Activated naive CD4-positive, alpha-beta T cell treated with anti-CD3 and anti-CD28 coated beads, Interleukin-2, amount 50 U/mL, for 16 hours (primary cell): ENCODE measurements around the gene BEND6.

Source experiments
- DNase-seq: peaks from one replicate; pipeline ENCODE4 v3.0.0-alpha.2; 2020

BEND6 gene

DNA sequence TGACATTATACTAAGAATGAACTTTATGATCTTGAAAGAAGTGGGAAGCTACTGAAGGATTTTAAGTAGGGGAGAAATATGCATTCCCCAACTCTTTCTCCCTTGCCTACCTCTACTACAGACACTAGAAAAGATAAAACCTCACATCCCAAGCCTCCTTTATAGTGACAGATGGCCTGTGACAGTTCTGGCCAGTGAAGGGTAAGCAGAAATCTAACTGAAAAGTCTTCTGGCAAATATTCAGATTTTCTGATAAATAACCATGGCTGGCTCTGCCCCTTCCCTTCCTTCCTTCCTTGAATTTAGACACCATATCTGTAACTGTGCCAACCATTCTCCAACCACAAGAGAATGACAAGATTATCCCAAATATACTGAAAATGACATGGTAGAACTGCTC, 10.2 kb upstream of the BEND6 start:
- no peak for DNase-seq

DNA sequence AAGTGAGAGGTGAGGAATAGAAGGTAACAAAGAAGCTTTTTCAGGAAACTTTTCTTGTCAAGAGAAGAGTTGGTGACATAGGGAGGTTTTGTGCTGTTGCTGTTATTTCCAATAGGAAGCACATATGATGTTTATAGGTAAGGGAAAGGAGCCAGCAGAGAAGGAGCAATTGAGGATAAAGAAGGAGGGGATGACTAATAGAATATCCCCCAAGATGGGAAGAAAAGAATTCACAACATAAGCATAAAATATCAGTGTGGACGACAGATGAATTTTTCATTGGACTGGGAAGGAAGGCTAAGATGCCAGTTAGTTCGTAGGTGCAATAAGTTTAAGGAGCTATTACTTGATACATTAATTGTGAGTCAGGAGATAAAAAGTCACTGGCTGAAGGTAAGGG, 8.5 kb upstream of the BEND6 start:
- DNase-seq, result no peak

DNA sequence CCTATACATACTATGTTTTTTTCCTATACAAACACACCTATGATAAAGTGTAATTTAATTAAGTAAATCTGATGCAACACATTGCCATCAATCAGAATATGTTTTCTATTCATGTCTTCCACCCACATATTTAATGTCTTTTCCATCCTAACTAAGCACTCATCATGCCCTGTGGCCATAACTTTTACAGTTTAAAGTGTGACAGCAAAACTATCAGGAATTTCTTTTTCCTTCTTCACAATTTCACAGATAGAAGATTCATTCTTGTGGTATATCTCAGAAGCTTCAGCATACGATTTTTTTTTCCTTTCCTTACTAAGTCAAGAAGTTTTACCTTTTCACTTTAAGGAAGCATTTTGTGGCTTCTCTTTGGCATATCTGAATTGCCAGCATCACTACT, 7.0 kb upstream of the BEND6 start:
- no peak for DNase-seq

DNA sequence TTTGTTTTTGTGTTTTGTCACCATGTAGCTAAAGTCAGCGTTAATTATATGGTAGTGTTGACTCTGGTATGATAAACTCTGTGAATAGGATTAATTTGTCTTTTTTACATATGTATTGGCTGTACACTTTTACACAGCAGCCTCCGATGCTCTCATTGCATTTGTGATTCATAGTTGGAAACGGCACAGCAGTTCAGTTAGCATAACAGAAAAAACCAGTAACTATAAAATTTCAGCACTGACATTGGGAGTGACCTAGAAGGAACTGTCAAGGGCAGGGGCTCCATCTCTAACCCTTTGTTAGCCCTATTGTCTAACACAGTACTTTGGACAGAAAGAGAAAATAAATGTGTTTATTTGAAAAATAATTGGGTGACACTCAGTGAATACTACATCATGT, 5.6 kb upstream of the BEND6 start:
- DNase-seq, result no peak

DNA sequence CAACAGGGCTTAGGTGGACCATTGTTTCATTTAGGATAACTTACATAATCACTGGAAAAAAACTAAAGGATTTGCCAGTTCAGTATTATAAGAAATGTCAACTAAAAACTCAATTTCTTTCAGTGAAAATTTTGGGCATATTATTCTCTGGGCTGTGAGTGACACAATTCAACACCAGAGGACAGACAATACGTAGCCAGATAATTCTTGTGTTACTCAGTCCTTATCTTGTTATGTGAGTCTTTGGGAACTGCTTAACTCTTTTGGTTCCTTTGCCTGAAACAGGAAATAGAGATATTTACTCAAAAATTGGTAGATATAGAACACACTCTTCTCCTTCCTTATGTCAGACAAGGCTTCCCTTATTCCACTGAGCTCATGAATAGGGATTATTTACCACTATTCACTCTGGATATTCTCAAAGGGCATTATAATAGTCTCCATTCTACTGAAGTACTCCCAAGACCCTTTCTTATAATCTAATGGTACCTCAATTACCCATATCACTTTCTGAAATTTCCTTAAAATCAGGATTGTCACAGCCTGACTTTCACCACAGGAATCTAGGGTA, 4.9 kb upstream of the BEND6 start:
- DNase-seq, result no peak

DNA sequence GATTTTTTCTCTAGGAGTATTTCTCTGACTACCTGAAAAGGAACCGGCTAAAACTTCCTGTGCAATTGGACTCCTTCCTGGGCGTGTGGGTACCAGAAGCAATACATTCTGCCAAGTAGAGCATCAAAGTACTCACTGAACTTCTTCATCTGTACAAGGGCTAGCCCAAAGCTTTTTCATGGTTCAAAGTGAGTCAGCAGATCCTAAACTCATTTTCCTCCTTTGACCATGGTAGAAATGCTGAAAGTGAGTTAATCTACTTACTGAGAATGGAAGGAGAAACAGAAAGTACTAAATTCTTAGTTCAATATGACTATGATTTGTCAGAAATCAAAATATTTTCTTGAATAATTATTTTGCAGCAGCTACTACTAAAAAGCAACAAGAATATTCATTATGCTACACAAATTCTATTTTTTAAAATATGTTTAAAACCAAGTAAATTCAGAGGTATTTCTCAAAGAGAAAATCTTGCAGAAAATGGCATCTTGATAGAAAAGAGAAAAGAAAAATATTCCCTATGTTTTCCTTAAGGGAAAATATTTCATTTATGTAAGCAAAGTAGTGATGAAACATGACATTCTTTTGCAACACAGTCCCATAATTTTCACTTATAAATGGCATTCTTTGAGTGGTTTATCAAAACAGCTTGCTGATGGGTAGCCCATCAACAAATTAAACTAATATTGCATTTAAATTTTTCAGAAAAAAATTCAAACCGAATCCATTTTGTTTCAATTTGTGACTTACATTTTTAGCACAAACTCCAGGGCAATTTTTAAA, 3.7 kb upstream of the BEND6 start:
- DNase-seq, result no peak

DNA sequence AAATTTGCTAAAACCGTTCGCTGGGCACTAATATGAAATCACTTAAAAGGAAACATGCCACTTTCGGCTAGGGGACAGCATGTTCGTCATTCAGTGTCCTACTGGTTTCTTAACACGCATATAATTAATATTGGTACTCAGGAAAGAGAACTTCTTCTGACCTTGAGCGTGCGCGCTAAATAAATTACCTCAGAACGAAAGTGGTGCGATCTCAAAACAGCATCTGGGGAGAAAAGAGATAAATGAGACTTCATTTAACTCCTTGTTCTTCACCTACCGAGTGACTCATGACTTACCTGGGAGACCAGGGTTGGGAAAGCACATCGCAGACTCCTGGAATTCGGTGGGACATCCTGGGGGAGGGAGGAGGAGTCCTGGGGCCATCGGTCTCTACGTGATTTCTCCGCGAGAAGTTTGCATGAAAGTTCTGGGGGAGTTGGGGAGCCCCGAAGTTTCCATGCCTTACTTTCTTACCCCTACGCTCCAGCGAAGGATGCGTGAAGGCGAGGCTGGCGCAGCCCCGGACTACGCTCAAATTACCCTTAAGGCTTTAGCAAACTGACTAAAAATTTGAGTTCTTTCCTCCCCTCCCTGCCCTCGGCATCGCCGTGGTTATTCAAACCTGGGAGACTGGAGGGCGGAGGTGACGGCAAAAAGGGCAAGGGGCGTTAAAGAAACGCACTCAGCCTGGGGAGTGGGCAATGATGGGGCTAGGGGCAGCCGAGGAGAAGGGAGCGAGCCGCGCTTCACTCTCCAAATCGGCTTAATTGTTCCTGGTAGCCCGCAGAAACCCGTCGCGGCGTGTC, 1.1 kb upstream of the BEND6 start:
- no peak for DNase-seq

DNA sequence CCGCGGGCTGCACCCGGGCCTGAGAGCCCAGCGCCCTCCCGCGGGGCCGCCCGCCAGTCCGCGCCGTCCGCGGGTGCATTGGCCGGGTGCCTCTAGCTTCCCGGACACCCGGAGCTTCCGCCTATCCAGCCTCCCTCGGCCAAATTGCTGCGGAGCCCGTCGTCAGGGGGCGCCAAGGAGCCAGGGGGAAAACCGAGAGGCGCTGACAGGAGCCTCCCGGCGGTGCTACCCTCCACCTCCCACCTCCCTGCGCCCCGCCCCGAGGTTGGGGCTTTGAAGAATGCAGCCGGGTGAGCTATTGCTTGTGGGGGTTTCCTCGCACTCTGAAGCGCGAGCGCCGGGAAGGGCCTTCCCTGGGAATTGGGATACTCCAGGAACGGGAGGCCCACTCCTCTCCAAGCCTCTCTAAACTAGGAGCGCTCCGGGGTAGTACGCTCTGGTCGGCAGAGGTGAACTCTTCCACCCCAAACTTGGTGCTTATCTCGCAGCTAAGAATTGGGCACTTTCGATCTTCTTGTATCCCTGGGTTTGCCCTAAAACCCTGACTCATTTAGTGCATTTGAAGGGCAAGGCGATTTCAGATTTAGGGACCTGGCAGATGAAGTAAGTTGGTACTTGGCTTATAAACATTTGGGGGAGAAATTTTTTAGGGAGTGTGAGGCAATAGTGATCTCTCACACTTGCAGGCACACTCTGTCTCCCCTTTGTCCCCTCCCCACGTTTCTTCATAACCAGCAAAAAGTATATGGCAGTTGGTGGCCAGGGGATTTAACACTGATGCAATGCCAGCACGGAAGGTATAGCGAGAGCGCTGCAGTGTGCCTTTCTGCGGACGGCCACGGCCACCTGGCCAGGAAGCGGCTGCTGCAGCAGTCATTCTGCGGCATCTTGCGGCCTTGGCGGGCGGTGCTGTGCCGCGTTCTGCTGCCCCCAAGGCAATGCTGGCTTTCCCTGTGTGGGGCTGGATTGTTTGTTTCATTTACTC, 556 bp downstream of the BEND6 start:
- DNase-seq, result peak; percentile 59

DNA sequence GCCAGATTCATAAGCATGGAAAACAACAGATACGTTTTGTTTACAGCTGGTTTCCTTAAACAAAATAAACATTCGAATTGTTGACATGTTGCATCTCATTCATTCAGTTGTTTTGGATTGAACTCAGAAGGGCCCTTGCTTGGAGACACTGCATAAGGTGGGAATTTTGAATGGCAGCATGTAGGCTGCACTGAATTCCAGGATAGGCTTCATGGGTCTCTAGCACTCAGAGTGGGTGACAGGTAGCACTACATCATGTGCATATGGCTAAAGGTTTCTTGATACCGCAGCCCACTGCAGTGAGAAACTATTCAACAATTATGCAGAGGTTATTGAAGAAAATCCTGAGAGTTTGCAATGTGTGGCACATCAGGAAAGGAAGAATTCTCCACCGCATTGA, 1.6 kb downstream of the BEND6 start:
- no peak for DNase-seq

DNA sequence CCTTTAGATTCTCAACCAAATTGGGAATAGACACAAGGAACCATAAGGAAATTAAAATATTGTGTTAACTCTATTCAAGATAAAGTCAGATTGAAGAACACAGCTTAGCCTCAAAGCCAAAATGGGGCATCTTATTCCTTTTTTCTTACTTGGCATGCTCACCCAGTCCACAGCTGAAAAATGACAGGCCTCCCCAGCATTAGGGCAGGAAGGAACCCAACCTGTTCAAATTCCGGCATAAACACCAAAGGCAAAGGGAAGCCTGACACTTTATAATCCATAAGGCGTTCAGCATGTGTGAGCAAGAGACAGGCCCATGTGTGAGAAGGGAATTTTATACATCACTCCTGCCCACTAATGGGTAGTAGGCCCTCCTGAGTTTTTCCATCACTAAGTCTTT, 2.9 kb downstream of the BEND6 start:
- no peak for DNase-seq

DNA sequence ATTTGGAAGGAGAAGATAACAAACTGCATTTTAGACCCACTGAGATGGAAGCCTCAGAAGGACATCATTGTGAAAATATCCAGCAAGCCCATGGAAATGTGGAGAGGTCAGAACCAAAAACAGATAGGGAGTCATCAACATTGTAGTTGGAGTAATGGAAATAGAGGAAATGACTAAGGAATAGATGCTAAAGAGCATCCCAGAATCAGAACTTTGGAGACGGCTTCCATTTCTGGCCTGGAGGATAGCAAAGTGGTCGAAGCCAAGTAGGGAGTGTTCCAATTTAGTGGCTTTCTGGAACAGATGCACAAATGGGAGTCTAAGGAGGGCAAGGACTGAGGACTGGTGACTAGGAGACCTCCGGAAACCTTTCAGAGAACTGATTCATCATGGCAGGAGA, 3.6 kb downstream of the BEND6 start:
- no peak for DNase-seq

DNA sequence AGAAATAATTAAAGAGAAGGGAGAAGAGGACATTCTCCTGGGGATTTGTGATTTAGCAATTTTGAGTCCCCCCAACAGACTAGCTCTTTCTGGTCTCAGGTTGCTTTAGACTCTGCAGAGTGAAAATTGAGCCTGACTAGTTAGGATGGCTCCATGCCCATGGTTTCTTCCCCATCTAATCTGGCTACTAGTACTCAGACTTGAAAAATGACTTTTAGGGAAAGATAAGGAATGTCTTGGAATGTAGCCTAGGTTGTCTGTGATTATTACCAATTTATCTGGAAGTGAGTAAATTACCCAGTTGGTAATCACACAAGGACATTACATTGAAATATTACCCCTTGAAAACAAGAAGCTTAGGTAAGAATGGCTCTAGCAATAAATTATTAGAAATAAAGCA, 4.2 kb downstream of the BEND6 start:
- DNase-seq, result no peak

DNA sequence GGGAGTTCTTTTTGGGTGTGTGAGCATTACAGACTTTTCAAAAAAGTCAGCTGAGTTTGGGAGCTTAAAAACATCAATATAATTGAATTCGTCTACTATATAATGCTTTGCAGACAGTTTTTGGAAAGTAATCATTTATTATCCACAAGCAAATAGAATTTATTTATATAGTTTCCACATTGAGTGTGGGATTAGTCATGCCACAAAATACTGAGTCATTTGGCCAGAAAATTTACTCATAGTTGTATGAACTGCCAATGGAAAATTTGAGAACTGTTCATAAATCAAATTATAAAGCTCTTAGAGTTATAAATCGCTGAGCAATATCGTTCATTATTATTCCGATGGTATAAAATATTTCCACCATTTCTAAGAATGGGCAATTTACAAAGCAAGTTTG, 5.0 kb downstream of the BEND6 start:
- DNase-seq, result no peak

DNA sequence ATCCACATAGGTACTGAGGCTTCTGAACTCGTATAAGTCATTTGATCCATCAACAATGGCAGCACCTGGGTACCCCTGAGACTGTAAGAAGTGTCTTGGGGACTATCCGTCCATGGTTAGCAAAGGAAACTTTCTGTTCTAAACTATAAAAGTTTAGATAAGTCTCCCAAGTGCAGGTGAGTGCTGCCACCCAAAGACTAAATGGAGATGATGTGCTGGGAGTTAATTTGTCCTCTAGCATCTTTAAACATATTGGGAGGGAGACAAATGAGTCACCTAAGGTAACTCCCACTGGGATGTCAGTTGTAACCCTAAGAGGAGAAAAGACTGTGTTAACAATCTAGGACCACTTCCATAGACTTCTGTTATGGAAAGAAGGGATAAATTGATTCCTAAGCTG, 6.2 kb downstream of the BEND6 start:
- DNase-seq, result no peak

DNA sequence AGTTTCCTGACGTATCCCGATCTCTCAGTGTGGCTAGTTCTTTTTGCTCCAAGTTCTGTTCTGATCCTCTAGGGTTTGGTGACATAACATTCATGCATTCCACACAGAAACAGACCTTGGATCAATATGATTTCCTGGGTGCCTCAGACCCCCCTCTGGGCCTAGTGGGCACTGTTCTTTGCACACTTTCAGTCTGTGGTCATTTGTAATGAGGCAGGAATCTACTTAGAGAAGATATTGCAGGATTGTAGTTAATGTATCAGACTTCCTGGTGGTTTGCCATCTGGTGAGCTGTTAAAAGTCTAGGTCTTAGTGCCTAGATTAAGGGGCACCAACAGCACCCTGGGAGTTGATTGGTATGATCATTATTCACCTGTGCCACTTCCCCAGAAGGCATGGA, 7.5 kb downstream of the BEND6 start:
- DNase-seq, result no peak

DNA sequence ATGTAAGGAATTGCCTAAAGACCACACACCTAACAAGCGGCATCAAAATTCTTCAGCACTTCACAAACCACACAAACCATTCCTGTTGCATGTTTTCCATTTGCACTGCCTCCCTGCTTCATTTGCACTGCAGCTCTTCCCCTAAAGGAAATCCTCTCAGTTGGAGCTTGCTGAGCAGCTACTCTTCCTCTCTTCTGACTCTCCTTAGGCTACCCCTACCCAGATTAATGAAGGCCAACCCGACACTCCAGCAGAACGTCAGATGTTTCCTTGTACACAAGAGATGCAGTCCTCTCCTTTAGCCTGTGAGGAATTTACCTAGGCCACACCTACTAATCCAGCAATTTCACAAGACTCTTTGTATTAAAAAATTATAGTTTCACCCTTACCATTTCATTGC, 8.1 kb downstream of the BEND6 start:
- no peak for DNase-seq

DNA sequence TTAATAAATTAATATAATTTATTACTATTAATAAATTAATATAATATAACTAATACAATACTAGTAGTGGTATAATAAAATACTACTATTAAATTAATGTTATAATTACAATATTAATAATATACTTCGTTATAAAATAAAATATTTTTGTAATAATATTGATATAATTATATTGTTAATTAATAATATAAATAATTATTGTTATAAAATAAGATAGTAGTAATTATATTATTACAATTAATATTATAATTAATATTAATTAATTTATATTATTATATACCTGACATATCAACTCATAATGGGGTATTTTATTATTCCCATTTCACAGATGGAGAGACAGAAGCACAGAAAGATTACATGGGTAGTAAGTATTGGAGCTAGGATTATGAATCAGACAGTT, 8.9 kb downstream of the BEND6 start:
- no peak for DNase-seq

DNA sequence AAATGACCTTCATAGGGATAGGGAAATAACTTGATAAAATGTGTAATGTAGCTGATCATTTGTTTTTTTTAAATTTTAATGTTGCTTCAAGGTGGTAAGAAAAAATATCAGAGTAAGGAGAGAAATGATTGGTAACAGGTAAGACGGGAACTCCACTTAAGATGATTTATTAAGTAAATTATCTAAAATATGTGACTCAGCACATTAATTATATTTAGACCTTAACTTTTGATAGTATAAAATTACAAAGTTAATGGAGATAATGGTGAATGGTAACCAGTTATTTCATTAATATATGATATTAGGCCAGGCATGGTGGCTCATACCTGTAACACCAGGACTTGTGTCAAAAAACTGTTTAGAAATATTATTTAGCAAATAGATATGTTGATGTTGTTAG, 10.2 kb downstream of the BEND6 start:
- no peak for DNase-seq

DNA sequence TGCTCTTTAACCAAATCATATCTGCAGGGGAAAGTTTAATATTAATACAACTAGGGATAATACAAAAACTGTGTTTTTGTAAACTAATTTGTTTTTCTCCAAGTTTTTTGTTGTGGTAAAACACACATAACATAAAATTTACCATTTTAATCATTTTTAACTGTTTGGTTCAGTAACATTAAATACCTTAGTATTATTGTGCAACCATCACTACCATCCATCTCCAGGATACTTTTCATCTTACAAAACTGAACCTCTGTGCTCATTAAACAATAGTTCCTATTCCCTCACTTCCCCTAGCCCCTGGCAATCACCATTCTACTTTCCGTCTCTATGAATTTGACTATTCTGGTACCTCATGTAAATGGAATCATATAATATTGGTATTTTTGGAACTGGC, 15.9 kb downstream of the BEND6 start:
- no peak for DNase-seq

DNA sequence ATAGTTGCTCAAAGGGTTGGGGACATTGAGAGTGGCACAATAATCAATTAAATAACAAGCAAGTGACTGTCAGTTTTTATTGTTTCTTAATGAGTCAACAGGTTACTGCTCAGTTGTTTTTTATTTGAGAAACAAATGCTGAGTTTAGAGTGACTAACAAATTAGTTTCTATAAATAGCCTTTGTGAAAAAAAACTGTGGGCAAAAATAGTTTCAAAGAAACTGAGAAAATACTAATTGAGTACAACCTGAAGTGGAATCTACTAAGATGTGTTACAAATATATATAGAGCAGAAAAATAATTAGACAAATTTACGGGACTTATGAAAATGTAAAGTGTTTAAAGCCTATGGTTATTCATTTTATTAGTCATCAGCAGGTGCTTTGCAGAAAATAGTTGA, 22.3 kb downstream of the BEND6 start:
- DNase-seq, result no peak

DNA sequence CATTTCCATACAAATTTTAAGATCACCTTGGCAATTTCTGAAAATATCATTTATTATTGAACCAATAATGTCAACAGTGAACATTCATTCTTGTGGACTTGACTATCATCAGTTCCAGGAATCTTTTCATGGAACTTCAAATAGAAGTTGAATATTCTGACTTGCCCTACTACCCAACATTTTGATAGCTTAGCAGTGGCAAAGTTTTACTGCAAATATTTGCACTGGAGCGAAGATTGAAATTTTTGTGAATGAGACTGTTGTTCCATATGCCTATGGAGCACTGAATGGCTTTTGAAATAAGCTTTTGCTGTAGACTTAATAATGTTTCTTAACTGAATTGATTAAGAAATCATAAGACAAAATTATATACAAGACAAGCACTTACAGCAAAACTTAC, 23.6 kb downstream of the BEND6 start:
- no peak for DNase-seq

DNA sequence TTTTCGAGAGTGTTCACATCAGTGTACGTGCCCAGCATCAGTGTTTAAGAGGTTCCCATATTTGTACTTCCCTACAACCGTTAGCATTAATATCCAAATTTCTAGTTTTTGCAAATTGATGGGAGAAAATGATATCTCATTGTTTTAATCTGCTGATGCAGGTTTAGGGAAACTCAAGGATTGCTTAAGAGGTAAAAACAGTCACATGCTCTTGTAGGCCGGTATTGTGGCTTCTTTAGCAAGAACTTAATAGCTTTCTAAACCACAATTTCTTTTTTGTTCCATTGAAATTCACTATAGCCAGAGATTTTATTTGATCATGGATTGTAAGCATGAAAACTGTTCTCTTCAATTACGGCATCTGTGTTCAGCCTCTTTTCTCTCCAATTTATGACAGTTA, 29.5 kb downstream of the BEND6 start:
- DNase-seq, result no peak

DNA sequence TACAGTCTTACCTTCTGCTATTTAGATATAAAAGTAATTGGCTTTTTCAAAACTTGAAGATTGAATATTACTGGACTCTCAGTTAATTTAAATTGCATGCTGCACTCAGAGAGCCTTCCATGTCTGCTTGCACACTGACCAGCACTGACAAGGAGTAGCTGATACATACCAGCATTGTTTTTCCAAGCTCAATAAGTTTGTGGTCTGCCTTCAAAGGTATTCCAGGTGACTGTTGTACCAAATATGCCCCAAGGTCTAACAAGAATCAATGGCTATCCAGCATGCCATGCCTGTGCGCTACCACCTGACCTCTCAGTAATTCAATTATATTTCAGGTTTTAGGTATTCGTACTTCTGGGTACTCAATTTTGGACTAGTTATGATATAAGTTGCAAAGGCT, 30.0 kb downstream of the BEND6 start:
- DNase-seq, result no peak
